GM21737 (cell line): ENCODE measurements around the gene FAM83D.

ENCODE experiments used
- ATAC-seq: cut with Tn5 transposase; IDR thresholded peaks from one replicate; pipeline ENCODE4 v1.9.1; 2021; ENCODE audit warnings: mild to moderate bottlenecking, moderate library complexity; ENCODE audit not compliant: unreplicated experiment

The FAM83D gene, protein sequence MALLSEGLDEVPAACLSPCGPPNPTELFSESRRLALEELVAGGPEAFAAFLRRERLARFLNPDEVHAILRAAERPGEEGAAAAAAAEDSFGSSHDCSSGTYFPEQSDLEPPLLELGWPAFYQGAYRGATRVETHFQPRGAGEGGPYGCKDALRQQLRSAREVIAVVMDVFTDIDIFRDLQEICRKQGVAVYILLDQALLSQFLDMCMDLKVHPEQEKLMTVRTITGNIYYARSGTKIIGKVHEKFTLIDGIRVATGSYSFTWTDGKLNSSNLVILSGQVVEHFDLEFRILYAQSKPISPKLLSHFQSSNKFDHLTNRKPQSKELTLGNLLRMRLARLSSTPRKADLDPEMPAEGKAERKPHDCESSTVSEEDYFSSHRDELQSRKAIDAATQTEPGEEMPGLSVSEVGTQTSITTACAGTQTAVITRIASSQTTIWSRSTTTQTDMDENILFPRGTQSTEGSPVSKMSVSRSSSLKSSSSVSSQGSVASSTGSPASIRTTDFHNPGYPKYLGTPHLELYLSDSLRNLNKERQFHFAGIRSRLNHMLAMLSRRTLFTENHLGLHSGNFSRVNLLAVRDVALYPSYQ

DNA sequence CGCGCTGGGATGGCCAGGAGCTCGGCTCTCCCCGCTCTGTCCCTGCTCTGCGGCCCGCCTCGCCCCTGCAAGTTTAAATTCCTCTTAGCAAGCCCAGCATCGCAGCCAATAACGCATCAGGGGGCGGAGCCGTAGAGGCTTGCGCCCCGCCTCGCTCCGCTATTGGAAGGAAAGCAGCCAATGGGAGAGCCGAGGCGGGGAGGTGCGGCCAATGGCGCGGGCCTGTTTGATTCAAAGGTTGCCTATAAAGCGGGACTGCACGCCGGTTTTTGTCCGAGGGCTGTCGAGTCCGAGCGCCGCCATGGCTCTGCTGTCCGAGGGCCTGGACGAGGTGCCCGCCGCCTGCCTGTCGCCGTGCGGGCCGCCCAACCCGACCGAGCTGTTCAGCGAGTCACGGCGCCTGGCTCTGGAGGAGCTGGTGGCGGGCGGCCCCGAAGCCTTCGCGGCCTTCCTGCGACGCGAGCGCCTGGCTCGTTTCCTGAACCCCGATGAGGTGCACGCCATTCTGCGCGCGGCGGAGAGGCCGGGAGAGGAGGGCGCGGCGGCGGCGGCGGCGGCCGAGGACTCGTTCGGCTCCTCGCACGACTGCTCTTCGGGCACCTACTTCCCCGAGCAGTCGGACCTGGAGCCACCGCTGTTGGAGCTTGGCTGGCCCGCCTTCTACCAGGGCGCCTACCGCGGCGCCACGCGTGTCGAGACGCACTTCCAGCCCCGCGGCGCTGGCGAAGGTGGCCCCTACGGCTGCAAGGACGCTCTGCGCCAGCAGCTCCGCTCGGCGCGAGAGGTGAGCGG lies at the start of gene FAM83D:
FAM83D (plus strand) TSS at position 276 of the 792 bp plus-strand sequence; CDS start at position 302, 26 bp downstream.
- peak; percentile 89 for ATAC-seq

DNA sequence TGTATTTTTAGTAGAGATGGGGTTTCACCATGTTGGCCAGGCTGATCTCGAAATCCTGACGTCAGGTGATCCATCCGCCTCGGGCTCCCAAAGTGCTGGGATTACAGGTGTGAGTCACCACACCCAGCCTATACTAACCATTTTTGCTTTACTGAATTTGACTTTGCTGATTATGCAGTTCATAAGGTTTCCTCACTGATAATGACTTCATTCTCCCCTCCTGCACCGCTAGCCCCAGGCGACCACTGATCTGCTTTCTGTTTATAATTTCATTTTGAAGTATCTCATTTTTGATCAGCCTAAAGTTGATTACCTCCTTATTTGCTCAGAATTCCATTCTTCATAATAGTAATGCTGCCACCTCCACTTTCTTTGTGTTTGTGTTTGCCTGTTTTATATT lies 48.7 kb upstream of the FAM83D start:
- no peak for ATAC-seq

DNA sequence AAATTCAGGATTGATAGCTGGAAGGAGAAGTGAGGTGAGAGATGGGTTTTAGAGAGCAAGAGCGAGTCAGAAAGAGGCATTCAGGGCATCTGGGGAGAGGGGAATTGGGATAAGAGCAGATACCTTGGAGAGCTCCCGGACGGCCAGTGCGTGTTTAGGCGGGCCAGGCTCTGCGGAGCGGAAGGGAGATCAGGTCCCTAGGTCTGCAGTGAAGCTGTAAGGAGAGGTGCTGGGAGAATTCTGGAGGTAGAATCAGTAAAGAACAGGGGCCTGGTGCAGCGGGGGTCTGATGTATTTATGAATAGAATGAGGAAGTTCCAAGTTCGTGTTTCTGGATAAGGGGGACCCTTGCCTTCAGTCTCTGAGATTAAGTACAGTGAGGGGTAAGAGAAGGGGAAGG lies 47.4 kb upstream of the FAM83D start:
- ATAC-seq: no peak

DNA sequence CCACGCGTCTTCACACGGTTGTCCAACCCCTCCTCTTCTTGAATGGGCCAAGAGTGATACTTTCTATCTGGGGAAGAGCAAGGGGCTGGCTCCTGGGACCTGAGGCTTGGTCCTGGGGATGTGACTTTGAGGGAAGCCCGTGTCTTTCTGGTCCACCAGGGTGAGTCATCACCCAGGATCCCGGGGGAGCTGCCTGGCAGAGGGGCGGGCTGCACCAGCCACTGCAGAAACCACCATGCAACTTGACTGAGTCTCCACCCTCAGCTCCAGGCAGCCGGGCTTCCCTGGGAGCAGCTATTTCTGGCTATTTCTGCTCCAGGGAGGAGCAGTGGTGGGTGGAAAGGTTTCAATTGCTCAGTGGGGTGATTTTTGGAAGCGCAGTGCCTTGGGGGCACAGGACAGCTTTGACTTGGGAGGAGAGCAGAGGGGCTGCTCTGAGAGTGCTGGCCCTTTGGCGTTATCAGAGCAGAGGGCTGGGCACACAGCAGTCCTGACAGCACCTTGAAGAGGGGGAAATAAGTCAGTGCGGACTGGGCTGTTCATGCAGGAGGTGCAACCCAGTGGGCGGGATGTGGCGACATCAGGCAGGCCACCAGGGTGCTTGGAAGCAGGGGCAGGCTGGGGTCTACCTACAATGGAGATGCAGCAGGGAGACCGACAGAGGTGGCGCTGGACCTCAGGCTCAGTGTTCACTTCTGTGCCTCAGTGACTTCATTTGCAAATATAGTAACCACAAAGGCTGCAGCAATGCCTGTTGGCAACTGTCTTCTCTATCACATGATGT lies 45.1 kb upstream of the FAM83D start:
- ATAC-seq: no peak

DNA sequence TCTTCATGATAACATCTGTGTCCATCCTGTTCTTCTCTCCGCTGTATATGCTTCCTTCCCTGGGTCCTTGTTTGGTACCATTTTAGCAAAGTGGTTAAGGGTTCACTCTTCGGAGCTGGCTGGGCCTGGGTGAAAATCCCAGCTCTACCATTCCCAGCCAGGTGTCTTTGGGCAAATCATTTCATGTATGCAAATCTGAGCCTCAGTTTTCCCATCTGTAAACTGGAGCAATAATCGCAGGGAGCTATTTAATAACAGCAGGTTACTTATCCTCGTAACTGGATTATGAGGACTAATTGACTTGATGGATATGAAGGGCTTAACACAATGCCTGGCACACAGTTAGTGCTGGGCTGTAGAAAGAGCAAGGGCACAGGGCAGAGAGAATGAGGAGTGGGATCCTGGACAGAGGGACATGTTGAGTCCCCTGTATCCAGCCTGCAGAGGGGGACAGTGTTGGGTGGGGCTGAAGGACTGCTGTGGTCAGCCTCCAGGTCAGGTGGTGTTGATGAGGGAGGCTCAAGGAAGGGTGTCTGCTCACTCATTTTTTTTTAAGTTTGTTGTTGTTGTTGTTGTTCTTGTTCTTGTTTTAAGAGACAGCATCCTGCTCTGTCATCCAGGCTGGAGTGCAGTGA lies 44.3 kb upstream of the FAM83D start:
- ATAC-seq: no peak

DNA sequence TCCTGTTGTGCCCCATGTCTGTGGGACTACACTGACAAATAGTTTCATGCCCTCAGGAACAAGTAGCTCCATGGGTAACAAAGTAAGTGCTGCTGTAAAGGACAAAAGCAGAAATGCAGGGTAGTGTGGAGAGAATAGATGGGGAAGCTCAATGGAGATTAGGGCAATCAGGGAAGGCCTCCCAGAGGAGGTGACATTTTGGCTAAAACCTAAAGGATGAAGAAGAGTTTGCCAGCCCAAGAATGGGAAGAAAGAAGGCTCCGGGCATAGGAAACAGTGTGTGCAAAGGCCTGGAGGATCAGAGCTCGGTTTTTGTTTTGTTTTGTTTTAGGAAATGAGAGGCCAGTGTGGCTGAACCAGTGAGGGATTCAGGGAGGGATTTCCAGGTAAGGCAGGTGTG lies 43.6 kb upstream of the FAM83D start:
- ATAC-seq: no peak

DNA sequence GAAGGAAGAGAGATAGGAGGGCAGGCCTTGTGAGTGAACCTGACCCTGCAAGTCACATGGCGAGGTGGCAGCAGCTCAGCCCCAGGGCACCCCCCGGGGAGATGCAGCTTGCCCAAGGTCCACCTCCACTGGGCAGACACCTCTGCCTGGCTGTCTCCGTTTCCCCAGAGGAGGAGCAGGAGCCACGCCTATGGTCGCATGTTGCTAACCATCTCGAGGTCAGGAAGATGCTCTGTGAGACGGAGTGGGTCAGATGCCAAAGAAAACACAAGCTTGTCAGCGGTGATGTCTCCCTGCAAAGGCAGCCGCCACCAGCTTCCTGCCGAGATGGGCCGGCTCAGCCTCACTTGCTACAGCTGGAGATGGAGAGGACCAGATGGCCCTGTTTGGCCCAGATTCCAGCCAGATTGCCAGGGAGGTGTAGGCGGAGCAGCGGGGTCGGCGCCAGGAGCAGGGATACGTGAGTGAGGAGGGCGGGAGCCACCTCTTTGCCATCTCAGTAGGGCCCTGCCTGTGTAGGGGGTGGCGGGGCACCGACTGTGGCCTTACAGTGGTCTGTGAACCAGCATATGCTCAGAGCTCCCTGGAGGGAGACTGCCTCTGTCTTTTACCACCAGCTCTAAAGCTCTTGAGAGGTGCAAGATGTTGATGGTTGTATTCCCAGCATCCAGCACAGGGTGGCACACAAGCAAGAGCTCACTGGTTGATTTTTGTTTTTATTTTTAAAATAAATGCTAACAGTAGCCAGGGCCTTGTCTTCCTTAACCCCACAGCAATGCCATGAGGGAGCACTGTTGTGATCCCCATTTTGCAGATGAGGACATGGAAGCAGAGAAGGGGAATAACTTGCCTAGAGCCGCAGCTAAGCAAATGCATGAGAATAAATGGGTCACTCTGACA lies 42.9 kb upstream of the FAM83D start:
- no peak for ATAC-seq

DNA sequence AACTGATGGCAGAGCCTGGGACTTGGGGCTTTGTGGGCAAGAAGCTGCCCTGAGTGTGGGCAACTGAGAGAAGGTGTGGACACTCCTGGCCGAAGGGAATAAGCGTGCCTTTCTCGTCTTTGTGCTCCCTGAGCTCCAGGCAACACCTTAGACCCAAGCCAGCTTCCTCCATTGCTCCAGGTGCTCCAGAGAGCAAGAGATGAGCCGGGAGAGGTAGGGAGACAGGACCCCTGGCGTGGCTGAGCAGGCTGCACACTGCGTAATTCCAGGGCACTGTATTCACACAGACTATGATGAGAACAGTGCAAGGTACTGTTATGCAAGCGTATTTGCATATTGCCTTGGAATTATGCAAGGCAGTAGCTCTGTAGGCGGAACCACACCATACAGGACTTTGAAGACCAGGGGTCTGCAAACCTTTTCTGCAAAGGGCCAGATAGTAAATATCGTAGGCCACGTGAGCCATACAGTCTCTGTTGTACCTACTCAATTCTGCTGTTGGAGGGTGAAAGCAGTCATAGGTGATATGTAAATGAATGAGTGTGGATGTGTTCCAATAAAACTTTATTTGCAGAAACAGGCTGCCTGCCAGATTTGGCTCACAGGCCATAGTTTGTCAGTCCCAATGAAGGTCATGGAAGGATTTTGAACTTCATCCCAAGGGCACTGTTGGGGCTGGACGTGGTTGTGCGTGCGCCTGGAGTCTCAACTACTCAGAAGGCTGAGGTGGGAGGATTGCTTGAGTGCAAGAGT lies 42.1 kb upstream of the FAM83D start:
- ATAC-seq: no peak

DNA sequence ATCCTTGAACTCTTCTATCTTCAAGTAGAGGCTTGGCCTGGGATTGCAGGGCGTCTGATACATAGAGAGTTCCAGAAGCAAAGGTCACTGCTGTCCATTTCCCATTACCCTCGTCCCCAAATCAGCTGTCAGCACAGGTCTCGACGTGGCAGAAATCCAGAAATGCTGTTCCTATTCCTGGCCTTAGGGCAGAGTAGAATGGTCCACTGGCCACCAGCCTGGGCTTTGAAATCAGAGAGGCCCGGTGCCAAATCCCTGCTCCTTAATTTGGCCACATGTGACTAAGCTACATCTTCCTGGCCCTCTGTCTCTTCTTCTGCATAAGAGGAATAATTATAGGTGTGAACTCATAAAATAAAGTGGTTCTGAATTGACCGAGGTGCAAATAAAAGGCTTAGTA lies 40.9 kb upstream of the FAM83D start:
- no peak for ATAC-seq

DNA sequence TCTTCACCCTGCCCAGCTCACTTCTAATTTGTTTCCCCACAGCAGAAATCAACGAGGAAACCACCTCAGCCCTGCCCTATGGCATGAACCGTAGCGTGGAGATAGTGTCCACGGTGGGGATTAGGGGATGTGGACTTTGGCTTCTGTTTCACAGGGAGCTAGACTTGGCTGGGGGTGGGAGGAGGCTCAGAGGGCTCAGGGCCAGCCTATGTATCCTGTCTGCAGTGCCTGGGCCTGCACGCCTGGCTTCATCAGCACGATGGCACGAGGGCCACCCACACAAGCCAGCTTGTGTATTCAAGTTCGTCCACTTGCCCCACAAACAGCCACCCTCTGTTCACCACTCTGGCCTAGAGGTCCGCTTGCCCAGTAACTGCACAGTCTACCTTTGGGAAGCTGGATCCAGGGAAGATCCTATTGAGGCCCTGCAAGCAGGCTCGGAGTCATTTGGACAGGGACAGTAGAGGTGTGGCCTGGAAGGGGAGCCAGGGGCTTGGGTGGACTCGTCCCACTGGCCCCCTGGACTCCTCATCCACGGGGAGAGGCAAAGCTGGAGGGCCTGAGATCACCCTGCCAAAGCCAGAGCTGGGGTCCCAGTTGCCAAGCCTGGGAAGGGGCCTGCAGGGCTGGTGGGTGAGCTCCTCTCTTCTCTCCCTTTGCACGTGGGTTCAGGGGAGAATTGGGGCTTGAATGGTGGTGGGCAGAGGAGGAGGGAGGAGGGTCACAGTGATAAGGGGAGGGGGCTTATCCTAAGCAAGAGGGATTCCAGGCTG lies 38.0 kb upstream of the FAM83D start:
- ATAC-seq: no peak

DNA sequence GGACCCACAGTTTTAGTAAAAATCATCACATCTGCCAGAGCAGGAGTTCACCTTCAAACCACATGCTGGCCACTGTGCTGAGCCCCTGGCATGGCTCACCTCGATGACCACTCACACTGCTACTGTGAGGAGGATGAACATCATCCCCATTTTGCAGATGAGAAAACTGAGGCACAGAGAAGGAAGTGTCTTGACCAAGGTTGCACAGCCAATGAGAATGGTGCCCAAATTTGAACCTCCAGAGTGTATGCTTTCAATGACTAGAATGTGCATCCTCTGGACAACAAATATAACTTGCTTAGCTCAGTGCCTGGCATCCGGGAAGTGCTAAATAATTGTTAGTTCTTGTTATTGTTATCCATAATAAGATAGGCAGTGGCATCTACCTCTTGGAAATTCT lies 37.2 kb upstream of the FAM83D start:
- ATAC-seq: no peak

DNA sequence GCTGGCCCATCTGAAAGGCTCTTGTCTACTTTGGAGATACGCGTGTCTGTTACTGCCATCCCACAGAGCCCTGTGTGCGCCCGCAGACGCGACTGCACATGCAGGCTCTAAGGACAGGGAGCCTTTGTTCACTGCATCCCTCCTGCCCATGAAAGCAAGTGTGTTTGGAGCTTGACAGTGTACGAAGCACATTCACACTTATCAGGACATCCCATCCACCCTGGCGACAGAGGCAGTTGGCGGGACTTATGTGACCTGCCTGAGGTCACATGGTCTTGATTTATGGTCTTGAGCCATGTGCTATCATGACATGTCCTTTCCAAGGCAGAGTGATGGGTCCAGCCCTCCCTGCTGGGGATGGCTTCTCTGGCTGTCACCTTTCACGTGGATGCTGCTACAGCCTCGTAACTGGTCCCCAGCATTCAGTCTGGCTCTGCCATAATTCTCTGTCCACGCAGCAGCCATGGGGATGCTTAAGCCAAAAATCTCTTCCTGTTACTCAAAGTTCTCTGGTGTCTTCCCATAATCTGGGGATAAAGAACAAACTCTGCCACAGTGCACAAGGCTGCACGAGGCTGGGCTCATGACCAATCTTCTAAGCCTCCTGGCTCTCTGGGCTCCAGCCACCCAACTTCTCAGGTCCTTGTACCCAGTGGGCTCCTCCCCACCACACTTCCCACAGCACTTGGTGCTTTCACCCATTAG lies 36.3 kb upstream of the FAM83D start:
- no peak for ATAC-seq

DNA sequence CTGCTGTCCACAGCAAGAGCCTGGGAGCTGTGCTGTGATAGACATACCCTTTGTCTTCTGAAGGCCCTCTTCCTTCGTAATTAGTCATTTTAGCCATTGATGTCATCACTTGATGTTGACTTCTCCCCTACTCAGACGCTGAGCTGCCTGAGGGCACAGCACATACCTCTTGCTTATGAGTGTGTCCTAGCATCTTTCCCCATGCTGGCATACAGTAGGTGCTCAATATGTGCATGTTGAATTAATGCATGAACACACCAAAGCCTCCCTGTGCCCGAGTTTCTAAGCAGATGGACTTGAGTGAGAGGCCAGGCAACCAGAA lies 35.8 kb upstream of the FAM83D start:
- no peak for ATAC-seq

DNA sequence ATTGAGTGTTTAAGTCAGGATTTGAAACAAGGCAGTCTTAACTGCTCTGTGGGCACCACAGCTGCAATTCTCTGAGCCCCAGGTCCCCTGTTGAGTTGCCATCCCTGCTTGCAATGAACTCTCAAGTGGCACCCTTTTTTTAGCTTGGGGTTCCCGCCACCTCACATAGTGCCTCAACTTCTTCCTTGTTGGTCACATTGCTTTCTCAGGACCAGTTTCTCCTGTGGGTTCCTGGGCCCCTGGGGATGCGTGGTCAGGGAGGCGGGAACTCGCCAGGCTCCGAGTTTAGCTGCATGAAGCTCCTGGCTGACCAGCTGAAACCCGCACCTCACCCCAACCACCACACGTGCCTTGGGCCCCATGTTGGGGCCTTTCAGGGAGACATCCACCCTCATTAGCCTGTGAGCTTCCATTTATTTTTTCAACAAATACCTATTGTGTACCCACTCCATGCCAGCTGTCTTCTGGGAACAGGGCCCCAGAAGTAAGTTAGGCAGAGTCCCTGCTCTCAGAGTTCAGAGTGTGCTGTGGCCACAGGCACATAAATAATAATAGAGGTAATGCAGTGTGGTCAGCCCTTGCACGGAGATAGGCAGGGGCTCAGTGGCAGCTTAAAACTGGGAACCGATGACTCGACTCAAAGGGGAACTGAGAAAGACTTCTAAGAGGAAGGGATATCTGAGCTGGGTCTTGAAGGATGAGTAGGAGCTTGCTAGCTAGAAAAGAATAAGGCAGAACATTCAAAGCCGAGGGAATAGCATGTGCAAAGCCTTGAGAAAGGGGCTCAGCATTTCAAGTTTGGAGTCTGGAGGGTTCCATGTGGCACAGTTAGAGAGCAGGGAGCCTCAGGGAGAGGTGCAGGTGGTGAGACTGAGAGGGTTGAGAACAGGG lies 33.9 kb upstream of the FAM83D start:
- ATAC-seq: peak; percentile 46

DNA sequence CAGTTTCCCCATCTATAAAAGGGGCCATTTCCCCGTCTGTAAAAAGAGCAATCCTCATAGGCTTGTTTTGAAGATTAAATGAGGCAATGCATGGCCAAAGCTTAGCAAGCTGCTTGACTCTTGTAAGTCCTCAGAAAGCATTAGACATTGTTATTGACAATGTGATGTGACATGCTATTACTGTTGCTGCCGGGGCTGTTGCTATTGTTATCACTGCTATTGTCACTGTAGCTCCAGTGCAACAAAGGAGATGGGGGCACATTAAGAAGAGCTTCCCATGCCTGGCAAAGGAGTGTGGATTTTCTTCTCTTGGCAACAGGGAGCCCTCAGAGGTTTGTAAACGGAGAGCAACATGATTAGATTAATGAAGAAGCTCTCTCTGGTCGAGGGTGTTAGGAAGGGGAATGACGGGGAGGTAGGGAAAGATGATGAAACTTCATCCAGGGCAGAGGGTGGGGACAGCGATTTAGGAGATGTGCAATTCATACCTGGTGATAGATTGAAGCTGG lies 33.1 kb upstream of the FAM83D start:
- ATAC-seq: no peak

DNA sequence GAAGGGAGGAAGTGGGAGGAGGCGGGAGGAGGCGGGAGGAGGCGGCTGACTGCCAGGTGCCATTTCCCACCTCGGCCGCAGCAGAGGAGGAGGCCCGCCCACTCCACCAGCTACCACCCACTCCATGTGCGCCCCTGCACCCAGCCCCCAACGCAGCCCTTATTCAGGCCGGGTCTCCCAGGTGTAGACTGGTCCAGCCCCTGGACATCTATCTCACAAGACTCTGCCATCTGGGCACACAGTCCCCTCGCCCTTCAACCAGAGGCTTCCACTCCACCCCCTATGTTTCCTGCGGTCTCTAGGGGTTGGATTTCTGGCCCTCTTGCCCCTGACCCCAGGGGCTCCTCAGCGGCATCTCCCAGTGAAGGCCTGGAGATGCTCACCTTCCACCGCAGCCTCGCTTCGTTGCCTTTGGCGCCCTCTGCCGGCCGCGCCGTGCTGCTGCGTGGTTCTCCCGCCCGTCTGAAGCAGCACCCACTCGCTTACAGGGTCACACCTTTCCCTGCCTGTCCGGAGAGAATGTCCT lies 32.6 kb upstream of the FAM83D start:
- ATAC-seq: peak; percentile 50
